ENCODE results near the gene TXNDC8.
A peak's percentile ranks its signal among the peaks of the same experiment; 100 is the strongest.
"Not testable (repeated sequence)": the region's sequence is repeated elsewhere in the genome, so short reads cannot be mapped to it uniquely, and the experiment has no call there.

Gene TXNDC8

DNA sequence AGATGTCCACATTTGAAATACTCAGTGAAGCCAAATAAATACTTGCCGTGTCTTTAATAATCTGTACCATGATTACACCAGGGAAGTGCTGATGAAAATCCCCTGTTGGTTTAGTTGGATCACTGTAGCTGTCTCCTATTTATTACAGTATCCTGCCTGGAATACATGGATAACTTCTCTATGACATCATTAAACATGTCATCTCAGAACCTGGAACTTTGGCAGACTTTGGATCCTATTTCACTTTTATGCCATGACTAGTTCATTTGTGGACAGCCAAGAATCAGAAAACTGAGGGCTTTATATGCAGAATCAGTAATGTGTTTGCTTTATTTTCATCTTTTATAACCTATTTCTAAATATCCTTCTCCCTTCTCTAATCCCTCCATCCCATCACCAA lies at the start of gene TXNDC8:
TXNDC8 (minus strand) TSS at position 137 of the 400 bp plus-strand sequence.
- no peak for DNase-seq

DNA sequence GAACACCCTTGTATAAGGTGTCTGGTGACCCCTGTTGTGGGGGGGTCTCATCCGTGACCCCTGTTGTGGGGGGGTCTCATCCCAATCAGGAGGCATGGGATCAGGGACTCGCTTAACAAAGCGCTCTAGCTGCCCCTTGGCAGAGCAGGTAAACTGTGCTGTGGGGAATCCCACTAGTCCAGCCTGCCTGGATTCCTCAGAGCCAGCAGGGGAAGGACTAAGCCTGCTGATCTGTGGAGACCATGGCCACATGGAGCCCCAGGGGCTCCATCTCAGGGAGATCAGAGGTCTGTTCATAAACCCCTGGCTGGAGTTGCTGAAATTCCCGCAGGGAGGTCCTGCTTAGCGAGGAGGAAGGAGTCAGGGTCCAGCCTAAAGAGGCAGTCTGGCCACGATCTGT lies 45.8 kb upstream of the TXNDC8 start:
- no peak for DNase-seq

DNA sequence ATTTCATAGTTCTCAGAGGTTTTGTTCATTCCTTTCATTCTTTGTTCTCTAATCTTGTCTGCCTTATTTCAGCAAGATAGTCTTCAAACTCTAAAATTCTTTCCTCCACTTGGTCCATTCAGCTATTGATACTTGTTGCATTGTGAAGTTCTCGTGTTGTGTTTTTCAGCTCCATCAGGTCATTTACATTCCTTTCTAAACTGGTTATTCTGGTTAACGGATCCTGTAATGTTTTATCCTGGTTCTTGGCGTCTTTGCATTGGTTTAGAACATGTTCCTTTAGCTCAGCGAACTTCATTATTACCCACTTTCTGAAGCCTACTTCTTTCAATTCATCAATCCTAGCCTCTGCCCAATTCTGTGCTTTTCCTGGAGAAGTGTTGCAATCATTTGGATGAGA lies 45.1 kb upstream of the TXNDC8 start:
- DNase-seq: no peak

DNA sequence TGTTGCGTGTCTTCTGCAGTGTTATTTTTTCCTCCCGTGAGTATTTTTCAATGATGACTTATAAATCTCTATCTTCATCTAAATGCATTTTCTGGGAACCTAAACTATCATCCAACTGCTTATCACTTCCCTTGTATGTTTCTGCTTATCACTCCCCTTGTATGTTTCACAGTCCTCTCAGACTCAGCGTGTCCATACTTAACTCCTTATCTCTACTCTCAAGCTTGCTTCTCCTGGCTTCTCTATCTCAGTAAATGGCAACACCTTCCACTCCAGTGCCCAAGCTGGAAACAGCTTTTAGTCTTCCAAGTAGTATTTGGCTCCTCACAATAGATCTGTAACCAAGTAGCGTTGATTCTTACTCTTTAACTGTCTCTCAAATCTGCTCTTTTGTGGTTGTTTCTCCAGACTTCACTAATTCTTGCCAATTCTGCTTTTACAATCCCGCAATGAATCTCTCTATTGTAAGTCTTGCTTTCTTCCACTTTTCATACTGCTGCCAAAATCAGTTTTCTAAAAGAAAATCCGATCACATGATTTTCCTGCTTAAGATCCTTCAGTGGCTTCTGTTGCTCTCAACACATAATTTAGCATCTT lies 33.8 kb upstream of the TXNDC8 start:
- DNase-seq: no peak

DNA sequence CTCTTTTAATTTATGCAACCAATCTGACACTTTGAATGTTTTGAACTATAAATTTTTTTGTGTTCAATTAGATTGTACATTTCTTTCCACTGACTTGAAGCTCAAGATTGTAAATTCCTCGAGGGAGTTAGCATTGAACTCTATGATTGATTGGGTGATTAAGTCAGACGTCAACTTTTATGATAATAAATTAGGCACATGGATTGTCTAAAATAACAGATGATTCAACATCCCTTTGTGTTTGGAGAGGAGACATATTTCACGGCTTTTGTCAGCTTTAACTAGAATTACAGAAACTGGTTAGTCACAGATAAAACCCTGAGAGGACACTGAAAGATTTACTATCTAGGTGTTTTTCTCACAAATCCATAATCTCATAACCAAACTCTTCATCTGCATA lies 32.7 kb upstream of the TXNDC8 start:
- no peak for DNase-seq

DNA sequence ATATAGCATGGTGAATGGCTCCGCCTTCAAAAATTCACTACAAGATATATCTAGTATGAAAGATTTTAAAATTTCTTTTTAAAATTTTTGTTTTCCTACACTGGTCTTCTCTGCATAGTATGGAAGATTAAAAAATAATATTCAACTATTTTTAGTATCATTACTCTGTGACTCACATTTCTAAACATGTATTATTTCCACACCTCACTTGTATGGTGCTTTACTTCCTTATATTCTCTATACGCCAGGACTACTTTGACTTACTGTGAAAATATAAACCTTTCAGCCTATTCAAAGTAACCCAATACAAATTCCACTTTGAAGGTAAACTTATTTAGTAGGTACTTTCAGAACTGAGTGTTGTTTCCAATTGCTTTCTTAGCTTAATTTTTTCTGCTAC lies 26.8 kb upstream of the TXNDC8 start:
- peak in 2 of 3 donors; percentile 18 to 30 for DNase-seq

DNA sequence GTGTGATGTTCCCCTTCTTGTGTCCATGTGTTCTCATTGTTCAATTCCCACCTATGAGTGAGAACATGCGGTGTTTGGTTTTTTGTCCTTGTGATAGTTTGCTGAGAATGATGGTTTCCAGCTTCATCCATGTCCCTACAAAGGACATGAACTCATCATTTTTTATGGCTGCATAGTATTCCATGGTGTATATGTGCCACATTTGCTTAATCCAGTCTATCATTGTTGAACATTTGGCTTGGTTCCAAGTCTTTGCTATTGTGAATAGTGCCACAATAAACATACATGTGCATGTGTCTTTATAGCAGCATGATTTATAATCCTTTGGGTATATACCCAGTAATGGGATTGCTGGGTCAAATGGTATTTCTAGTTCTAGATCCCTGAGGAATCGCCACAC lies 21.3 kb upstream of the TXNDC8 start:
- DNase-seq: not testable (repeated sequence)

DNA sequence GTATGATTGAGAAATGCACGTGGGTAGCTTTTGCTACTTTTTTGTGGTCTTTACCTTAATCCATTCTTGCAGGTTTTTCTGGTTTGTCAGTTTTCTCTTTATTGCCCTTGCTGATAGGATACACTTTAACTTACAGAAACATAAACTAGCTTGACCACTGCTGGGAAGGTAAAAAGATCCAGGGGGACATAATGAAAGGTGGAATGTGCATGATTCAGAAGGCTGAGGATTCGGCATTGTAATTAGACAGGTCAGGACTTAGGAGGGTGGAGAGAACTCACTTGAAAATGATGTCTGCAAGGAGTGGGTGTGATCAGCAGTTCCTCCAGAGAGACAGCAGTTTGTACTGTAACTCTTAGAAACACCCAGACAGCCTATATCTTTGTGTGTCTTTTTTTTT lies 19.8 kb upstream of the TXNDC8 start:
- no peak for DNase-seq

DNA sequence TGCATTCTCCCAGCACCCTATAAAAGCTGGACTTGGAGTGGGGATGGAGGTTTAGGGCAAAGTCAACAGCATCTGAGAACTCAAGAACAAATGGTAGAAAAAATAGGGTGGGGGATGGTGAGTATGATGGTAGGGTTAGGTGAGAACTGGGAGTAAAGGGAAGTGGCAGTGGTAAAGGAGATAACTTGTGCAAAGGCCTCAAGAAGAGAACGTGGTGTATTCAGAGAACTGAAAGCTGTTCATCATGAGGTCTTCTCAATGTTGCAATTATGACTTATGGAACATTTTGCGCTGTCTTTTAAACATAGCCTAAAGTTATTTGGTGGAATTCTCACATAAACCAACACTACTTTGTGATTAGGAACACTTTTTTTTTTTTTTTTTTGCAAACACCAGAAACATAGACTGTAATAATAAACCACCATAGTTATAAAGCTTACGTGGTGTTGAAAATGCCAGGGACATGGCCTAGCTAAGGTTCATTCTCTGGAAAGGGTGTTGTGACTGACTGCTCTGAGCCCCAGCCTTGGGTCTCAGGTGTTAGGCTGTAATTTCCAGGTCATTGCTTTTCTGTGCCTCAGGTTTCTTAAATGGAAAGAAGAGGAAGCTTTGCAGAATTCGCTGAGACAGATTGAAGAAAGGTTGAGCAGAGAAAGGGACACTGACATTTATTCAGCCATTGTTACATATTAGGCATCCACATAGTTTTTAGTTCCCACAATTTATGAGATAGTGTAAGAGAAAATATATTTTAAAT lies 19.2 kb upstream of the TXNDC8 start:
- peak in 1 of 3 donors; percentile 23 for DNase-seq

DNA sequence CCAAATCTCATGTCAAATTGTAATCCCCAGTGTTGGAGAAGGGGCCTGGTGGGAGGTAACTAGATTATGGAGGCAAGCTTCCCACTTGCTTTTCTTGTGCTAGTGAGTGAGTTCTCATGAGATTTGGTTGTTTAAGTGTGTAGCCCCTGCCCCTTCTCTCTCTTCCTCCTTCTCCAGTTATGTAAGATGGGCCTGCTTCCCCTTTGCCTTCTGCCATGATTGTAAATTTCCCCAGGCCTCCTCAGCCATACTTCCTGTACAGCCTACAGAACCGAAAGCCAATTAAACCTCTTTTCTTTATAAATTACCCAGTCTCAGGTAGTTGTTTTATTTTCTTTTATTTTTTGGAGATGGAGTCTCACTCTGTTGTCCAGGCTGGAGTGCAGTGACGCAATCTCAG lies 18.2 kb upstream of the TXNDC8 start:
- DNase-seq: peak; percentile 28 to 32 (median 29)

DNA sequence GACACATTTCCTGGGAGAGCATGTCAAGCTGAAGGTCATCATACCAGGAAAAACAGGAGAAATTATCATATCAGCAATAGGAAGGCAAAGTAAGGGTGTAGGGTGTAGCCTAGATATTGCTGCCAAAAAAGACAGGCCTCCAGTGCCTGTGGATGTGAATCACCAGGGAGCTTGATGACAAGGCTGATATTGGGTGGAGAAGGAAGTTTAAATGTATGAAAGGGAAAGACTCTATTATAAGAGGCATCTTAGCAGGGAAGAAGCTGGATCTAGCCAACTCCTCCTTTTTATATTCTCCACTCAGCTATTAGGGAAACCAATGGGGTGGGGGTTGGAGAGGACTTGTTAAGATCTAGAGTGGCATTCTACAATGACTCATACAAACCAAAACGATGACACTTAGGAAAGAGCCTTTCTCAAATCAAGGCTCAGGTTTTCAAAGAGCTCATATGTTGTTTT lies 13.4 kb upstream of the TXNDC8 start:
- peak; percentile 31 to 51 (median 37) for DNase-seq

DNA sequence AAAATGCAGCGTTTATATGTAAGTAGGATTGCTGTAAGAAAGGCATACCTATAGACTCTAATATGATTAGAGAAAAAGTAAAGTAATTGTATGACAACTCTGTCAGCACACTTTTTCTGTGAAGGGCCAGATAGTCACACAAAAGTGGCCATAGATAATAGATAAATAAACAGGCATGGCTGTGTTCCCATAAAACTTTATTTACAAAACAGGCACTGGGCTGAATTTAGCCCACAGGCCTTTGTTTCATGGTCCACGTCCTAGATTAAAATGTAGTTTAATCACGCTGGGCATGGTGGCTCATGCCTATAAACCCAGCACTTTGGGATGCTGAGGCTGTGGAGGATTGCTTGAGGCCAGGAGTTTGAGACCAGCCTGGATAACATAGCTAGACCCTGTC lies 8.7 kb upstream of the TXNDC8 start:
- no peak for DNase-seq

DNA sequence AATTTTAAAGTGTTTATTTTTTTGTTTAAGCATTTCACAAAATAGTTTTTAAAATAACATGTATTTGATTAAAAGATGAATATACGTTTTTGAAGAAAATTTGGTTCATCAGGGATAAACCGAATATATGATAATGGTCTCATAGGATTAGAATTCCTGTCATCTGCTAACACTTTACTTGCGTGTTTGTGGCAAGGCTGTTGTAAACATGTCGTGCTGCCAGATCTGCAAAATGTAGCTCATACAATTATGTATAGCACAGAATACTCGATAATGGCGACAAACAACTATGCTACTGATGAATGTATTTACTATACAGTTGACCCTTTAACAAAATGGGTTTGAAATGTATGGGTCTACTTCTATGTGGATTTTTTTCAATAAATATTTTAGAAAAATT lies 7.2 kb upstream of the TXNDC8 start:
- DNase-seq: no peak

DNA sequence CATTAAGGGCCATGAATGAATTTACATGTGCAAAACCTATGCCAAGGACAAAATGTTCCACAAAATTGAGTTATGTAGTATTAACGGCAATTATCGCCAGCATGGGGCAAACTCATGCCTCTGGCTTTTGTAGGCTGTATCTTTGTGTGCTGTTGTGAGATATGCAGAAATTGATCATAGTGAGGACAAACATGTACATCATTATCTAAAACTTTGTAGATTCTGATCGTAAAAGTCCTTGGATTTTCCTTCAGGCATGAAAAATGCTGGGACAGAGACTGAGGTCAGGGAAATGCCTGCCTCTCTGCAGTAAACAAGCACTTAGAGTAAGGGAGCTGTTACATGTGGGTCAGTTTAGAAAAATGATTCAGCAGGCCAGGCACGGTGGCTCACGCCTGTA lies 5.9 kb upstream of the TXNDC8 start:
- DNase-seq: no peak

DNA sequence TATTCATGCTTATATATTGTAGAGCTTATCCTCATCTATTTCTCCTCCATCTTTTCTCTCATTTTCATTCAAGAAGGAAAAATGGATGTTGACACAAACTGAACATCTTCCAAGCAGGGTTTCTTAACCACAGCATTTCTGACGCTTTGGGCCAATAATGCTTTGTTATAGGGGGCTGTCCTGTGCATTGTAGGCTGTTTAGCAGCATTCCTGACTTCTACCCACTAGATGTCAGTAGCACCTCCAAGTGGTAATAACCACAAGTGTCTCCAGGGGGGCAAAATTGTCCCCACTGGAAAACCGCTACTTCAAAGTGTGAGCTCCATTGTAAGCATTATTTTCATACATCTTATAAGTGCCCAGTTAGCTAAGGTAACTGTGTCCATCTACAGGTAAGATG lies 2.6 kb upstream of the TXNDC8 start:
- no peak for DNase-seq

DNA sequence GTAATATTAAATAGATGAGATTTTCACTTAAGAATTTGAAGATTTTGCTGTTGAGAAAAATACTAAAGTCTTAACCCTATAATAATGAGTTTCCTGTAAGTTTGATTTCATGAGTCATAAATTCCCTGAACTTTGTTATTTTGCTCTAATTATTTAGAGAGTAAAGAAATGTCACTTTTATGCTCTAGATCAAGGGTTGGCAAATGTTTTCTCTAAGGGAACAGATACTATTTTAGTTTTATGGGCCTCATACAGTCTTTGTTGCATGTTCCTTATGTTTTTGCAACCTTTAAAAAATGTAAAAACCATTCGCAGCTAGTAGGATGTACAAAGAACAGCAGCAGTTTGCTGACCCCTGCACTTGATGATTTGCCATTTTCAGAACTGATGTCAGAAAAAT lies 480 bp upstream of the TXNDC8 start:
- DNase-seq: no peak

DNA sequence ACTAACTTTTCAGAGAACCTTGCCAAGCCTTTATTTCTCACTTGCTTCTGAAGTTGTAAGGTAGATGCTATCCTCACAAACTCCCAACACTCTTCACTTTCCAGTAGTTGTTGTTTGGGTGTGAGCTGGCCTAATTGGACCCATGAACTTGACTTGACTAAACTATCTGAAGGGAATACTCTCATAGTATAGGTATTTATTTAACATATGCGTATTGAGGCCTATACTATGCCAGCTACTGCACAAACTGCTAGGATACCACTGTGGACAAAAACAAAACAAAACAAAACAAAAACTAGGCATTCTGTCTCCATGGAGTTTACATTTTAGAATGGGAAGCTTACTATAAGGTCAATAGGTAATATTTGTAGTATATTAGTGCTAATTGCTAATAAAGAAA lies 1.3 kb downstream of the TXNDC8 start:
- DNase-seq: no peak

DNA sequence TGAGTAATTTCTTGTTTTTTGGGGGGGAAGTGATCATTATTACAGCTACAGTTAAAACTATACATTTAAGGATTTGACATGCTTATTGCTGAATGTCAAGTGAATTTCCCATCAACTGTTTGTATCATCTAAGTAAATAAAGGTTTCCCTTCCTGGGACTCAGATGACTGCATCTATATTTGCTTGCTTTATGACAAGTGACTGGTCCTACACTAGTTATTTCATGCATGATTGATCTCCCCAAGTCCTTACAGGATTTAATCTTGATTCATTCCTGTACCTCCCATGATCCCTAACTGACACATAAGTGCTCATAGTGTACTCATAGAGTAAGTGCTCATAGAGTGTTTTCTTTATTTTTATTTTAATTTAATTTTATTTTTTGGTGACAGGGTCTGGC lies 2.8 kb downstream of the TXNDC8 start:
- no peak for DNase-seq

DNA sequence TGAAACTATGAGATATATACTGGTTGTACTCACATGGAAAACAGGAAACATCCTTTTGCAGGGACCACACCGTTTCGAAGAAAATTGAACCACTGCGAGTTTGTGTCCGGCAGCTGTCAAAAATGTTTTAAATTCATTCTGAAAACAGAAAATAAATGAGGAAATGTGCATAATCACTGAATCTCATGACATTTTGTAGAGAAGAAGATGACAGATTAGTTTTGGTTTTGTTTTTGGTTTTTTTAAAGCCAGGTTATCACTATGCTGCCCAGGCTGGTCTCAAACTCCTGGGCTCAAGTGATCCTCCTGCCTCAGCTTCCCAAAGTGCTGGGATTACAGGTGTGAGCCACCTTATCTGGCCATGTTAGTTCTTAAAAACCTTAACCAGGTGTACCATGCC lies 3.5 kb downstream of the TXNDC8 start:
- peak; percentile 27 to 66 (median 32) for DNase-seq

DNA sequence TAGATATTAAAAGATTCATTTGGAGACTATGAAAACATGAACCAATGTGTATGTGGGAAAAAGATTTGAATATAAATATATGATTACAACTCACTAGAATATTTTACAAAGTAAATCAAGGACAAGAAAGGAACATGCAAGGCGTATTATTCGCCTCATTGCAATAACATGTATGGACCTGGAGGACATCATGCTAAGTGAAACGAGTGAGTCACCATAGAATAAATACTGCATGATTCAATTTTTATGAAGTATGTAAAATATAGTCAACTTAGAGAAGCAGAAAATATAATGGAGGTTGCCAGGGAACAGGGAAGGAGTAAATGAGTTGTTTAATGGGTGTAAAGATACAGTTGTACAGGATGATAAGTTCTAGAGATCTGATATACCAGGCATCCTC lies 4.9 kb downstream of the TXNDC8 start:
- no peak for DNase-seq

DNA sequence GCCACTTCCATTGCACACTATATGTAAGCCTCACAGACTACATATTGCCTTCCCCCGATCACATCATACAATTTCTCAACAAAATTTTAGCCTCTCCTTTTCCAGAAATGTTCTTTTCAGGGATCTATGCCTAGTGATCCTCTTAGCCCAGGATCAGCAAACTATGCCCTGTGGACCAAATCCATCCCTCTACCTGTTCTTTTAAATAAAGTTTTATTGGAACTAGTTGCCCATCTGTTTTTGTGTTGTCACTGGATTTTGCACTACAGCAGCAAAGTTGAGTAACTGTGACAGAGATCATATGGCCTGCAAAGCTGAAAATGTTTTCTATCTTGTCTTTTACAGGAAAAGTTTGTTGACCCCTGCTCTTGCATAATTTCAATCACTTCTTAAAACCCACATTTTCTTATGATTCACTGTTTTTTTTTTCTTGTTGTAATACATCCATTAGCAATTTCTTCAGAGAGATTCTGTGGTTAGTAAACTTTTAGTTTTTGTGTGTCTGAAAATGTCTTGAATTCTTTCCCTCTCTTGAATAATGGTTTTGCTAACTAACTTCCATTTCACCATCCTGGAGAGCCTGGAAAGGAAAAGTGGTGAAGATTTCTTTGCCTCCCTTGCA lies 7.1 kb downstream of the TXNDC8 start:
- peak in 2 of 3 donors; percentile 31 to 63 for DNase-seq

DNA sequence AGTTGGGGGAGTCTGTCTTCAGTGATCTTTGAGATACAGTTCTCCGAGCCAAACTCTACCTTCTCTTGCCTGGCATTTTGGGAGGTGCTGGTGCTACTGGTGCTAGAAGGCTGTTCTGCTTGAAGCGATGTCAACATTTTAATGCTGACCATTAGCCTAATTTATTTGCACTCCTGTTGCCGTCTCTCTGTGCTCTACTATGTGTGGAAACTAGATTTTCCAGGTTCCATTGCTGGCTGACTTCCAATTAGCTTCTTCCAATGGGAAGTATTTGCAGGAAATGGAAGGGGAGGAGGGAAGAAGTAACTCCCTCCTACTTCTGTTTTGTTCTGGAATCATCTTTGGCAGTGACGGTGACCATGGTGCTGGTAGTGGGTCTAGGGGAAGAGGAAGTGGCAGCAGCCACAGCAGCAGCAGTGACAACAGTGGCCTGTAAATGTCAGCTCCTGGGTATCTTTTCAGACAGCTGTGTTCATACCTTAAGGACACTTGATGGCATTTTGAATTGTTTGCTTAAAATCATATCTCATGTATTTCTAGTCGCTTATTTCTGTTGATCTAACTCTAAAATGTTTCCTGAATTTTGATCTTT lies 7.9 kb downstream of the TXNDC8 start:
- peak; percentile 41 to 50 (median 47) for DNase-seq

DNA sequence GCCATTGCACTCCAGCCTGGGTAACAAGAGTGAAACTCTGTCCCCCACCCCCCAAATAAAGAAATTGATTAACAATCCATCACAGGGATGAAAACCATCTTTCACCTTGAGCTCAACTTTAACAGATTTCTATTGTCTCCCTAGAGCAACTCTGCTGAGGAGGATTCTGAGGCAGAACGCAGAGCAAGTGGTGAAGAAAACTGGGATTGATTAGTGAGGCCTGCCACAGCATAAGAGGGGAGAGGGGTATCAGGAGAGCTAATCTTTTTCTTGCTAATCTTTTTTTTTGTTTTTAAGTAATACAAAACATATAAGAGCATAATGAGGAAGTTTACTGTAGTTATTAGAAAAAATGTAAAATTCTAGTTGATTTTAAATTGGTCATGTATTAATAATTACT lies 8.9 kb downstream of the TXNDC8 start:
- no peak for DNase-seq

DNA sequence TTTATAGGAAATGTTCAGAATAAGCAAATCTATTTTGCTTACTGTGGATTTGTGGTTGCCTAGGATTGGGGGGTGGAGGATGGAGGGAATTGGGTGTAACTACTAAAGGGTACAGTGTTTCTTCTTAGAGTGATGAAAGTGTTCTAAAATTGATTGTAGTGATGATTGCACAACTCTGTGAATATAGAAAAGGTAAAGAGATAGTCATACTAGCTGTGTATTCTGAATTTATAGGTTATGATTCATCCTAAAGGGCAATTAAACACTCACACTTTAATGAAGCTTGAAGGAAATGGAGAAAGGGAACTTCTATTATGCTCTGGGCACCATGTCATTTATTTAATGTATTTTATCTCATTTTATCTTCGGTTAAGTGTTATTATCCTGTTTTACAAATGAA lies 9.9 kb downstream of the TXNDC8 start:
- no peak for DNase-seq
